HG02759 (cell line): ENCODE data around the gene DARS1.
"Not testable (repeated sequence)": the region's sequence is repeated elsewhere in the genome, so short reads cannot be mapped to it uniquely, and the experiment has no call there.

Source experiments
- ATAC-seq: cut with Tn5 transposase; IDR thresholded peaks from one replicate; pipeline ENCODE4 v1.9.1; 2021; ENCODE audit warnings: mild to moderate bottlenecking, moderate library complexity; ENCODE audit not compliant: unreplicated experiment

Gene DARS1

DNA sequence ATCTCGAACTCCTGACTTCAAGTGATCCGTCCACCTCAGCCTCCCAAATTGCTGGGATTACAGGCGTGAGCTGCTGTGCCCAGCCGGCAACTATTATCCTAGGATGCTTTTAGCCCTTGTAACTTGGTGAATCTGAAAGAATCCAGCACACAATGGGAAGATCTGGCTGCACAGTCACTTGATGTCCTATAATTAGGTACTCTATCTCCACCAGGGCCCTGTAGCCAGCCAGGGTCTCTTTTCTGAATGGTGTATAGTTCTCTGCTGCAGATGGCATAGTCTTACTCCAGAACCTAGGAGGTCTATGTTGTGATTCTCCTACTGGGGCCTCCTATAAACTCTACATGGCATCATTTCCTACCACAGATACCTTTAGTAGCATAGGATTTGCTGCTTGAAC lies 95.3 kb downstream of the DARS1 start:
- no peak for ATAC-seq

DNA sequence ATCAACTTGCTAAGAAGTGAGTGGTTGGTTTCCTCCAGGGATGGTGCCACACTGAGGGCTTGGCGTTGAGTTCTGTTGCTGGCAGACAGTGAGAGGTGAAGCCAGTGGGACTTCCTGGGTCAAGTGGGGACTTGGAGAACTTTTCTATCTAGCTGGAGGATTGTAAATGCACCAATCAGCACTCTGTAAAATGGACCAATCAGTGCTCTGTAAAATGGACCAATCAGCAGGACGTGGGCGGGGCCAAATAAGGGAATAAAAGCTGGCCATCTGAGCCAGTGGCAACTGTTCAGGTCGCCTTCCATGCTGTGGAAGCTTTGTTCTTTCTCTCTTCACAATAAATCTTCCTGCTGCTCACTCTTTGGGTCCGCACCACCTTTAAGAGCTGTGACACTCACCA lies 96.8 kb downstream of the DARS1 start:
- not testable (repeated sequence) for ATAC-seq

DNA sequence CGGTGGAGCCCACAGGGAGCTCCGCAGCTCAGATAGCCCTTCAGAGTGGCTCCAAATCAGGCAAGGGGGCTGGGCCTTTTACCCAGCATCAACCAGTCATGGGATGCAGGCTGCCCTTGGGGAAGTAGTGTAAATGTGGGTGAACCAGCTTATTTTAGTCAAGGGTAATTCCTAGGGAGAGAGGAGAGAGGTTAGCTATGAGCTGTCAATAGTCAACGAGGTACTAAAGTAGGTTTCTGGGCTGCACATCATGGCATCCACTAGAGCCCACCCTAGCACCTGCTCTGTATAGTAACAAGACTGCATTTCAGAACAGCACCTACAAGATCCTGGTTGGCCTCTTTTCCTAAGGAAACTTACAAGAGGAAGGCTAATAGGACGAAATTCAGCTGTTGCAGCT lies 99.7 kb downstream of the DARS1 start:
- ATAC-seq, result no peak

- ATAC-seq, result no peak
Observed at GRCh38 chr2:135882415-135882814, 103.0 kb downstream of the DARS1 start.

DNA sequence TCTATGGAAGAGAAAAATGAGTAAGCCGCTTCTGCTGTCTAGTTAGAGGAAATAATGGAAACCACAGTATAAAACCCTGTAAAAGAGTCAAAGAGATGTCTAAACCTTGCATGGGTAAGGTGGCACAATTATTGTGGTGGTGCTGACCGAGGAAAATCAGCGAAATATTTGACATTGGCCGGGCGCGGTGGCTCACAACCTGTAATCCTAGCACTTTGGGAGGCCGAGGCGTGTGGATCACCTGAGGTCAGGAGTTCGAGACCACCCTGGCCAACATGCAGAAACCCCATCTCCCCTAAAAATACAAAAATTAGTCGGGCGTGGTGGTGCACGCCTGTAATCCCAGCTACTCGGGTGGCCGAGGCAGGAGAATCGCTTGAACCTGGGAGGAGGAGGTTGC lies 108.7 kb downstream of the DARS1 start:
- not testable (repeated sequence) for ATAC-seq

DNA sequence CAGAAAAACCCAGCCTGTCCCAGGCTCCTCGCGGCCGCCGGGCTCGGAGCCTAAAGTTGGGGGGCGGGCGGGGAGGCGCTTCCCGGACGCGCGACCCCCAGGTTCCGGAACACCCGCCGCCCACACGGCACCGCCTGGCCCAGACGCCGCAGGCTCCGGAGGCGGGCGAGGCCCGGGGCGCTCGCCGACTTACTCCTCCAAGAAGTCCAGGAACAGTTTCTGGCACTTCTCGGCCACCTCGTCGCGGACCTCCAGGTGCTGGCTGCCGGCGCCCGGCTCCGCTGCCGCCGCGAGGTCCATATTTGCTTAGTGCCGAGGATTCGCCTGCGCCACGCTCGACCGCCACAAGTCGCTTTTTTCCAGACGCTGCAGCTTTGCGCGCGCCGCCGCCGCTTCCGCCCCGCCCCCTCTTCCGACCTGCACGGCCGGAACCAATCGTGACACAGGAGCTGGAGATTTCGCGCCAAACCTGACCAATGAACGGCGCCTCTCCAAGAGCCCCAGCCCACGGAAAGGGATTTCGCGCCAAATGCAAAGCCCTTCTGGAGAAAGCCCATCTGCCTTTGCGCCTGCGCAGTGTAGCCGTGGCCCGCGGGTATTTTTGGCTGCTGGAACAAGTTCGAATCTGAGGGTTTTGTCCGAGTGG lies 109.2 kb downstream of the DARS1 start, which contains the start of gene MCM6:
Gene MCM6, minus strand, starts transcription at position 378 of the 646 bp plus-strand sequence. Its CDS starts 78 bp downstream, at position 300.
- peak; percentile 93 for ATAC-seq

DNA sequence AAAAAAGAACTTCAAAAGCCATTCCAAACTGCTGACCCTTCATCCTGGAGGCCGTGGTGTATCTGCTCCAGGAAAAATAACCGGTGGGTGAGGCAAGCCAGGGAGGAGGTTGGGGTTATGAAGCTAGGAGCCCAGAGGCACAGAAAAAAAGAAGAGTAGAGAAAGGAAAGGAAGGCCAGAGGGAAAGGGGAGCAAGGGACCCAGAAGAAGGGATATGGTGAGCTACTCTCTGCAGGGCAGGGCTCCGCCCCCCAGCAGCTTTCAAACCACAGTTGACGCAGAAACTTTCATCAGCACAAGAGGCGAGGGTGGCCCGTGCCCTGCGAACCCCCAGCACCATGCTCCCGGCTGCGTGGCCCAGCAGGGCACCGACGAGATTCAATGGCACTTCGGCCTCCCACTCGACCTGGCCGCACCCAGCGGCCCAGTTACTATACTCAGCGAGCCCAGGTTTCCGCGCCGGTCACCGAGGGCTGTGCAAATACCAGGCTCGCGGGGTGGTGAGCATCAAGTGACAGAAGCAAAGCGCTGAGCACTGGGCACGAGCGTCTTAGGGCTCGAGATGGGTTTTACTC lies 109.8 kb downstream of the DARS1 start:
- ATAC-seq, result peak; percentile 65

- ATAC-seq, result no peak
Observed at GRCh38 chr2:135874777-135875365, 110.6 kb downstream of the DARS1 start.

DNA sequence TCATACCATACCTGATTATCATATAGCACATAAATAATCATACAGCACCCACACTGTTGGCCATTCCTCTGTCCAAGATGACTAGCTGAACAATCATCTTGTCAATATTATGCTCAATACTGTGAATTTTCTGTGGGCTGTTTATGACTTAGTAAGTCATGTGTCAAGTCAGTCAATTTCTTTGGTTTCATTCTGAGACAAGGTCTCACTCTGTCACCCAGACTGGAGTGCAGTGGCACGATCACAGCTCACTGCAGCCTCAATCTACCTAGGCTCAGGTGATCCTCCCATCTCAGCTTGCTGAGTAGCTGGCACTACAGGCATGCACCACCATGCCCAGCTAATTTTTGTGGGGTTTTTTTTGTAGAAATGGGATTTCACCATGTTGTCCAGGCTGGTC lies 114.9 kb downstream of the DARS1 start:
- ATAC-seq, result peak; percentile 63

GRCh38 chr2:135863233-135863632 lies 122.2 kb downstream of the DARS1 start:
- ATAC-seq, result no peak

DNA sequence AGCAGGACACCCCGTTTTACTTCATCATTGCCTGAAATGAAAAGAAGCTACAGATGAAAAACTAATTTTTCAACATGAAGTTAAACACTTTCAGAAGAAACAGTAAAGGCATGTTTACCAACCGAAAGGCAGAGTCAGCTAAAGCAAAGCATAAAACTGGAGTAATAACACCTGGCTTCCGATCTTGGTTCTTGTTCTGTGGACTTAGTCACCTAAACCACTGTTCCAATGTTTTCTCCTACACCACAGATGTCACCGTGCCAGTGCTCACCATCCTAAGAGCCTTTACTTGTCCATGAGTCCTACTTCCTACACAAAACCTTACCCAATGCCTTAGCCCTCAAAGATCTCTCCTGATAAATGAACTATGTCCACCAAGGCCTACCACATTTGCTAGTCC lies 122.7 kb downstream of the DARS1 start:
- no peak for ATAC-seq
